Measurements from ENCODE around the gene ROBO2.

ROBO2 gene

DNA sequence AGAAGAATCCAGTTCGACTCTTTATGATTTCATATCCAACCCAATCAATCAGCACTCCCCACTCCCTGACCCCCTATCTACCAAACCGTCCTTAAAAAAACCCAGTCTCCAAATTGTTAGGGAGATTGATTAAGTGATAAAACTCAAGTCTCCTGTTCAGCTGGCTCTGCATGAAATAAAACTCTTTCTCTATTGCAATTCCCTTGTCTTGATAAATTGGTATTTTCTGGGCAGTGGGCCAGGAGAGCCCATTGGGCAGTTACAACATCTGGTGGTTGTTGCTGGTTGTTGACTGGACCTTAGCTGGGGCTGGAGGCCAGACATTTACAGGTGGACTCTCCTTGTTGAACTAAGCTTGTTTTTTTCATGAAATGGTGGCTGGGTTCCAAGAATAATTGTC lies 642.3 kb downstream of the ROBO2 start:
- no peak for DNase-seq (ENCODE audit: low spot score)

DNA sequence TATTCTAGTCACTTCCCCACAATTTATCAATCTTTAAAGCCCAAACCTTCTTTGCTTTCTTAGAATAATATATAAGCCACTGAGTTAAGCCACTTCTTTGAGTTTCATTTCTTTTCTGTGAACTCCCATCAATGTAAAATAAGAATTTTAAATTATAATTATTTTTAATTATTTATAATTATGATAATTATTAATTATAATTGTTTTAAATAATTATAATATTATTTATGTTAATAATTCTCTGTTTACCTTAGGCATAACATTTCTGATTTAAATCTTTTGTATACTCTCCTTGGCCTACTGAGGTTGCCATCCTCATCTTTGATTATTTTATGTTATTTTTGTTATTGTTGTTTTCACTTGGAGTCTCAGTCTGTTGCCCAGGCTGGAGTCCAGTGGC lies 644.2 kb downstream of the ROBO2 start:
- DNase-seq (ENCODE audit: low spot score), result no peak

DNA sequence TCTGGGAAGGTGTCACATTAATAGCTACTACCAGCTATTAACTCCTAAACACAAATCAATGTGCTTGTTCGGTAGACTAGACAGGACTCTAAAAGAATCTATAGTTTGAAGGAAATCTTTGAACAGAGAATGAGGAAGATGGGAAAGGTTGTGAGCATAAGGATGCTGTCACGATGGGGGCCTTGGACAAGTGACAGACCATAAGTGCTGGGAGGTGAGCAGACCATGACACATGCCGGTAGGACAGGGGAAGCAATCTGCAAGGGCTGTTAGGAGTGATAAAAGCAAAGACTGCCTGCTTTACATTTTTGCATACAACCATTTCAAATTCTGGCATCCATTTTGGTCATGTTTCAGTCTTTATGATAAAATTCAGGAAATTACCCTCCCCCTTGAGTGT lies 645.8 kb downstream of the ROBO2 start:
- no peak for DNase-seq (ENCODE audit: low spot score)

DNA sequence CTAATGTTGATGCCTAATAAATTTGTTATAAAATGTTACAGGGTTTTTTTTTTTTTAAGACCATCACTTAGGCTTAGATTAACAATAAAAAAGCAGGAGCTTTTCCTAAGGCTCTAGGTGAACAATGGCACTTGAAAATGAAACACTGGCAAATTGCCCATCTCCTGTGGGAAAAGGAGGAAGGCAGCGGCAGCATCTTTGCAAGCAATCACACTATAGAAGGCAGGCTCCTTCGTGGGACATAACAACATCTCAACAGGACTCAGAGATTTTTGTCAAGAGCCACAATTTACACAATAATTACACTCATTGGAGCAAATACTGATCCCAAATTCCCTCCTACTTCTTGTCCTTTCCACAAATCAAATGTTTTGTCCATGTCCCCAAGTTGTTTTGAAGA lies 646.7 kb downstream of the ROBO2 start:
- DNase-seq (ENCODE audit: low spot score), result no peak

DNA sequence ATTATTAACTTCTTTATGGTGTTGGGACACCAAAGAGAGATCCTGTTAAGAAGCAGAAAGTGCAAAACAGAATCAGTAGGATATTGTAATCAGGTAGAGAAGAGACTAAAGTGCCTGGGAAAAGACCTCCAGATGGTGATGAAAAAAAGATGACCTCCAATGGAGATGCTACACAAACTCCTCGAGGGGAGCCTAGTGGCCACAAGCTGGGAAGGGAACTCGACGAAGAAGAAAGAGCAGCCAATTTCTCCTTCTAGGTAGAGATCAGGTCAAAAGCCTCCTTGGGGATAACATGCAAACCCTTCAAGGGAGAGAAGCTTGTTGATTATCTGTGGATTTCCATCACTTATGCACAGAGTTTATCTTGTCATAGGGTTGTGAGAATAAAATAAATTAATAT lies 647.6 kb downstream of the ROBO2 start:
- no peak for DNase-seq (ENCODE audit: low spot score)

DNA sequence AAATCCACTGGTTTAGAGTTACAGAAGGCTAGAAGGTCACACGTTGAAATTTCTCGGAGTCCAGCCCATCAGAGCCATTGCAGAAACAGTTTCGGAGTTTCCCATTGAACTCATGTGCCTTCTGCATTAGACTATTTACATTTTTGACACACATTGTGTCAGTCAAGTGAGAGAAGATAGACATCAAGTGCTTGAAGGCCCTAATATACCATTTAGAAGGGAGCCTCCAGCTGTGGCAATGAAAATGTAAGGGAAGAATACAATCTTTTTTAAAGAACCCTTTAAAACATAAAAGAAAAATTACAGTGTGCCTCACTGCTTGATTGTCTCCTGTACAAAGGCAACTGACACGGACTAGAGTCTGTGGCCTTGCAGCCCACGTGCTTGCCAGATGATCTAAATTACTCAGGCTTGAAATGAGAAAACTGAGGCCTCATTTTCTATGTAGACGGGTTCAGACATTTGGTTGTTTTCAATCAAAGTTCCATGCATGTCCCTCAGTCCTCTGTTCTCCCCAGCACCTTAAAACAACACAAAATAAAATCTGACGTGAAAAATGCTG lies 650.5 kb downstream of the ROBO2 start:
- no peak for DNase-seq (ENCODE audit: low spot score)

DNA sequence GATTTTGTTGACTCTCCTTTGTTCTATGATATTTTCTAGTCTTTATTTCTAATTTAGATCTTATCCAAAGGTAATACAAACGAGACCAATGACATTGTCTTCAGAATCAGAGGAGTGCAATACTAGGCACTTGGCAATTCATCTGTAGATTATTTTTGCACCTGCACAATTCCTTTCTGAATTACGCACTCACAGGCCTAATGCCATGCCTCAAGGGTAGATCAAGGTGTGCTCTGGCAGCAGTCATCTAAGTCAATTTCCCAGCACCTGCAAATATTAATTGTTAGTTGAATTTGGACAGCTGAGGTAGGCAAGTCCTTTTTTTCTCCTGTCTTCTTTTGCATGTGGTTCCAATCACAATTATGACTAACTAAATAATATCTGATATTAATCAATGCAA lies 653.2 kb downstream of the ROBO2 start:
- DNase-seq (ENCODE audit: low spot score), result no peak

DNA sequence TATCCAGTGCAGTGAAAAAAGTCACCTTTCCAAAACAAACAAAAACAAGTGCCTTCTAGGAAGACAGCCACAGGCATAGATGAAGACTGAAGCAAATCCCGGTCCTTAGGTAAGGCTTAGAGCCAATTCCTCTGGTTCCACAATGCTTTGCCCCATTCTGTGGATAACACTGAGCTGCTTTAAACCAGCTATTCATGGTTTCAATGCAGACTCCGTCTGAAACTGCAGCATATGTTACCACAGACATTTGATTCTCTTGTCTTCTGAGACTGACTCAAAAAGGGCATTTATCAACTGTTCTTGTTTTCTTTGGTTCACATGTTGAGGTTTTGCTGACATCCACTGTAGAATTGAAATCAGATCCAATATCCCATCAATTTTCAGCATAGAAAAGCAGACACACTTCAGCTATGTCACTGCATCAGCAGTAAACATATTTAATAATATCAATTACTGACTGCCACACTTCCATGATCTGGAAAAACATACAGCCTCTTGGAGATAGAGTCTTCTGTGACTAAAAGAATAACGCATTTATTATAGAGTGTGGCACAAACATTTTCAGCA lies 659.3 kb downstream of the ROBO2 start:
- no peak for DNase-seq (ENCODE audit: low spot score)

Data from GM03348 (cell line).